Tibial nerve (tissue), 4 donors: ENCODE results near the gene KIF6. TPM values are rescaled to one million over a fixed set of nuclear protein-coding genes. Genes with fewer than 3 reads are reported as not detected.

ENCODE experiments used
- DNase-seq, 2 donors: peaks; one replicate each; pipeline ENCODE4 v3.0.0-alpha.2; 2019; ENCODE audit warnings: low spot score in 2 of 2
- H3K27ac ChIP-seq, 4 donors: fragments of 200-600 bp; sonication (generic) in 3 of 4; one replicate each; pipeline ENCODE4 v1.5.1; 2017 to 2019; ENCODE audit warnings: mild to moderate bottlenecking in 1 of 4
- H3K27me3 ChIP-seq, 2 donors: fragments of 200-600 bp; sonication (generic) in 1 of 2; one replicate each; pipeline versions ENCODE4 v1.5.1 to v1.6.0; 2017 to 2019
- H3K36me3 ChIP-seq, 3 donors: fragments of 200-600 bp; sonication (generic); one replicate each; pipeline ENCODE4 v1.5.1; 2018 to 2019
- H3K4me1 ChIP-seq, 4 donors: fragments of 200-600 bp; sonication (generic) in 3 of 4; one replicate each; pipeline ENCODE4 v1.5.1; 2017 to 2019
- H3K4me3 ChIP-seq, 4 donors: fragments of 200-600 bp; sonication (generic) in 3 of 4; one replicate each; pipeline ENCODE4 v1.5.1; 2017 to 2019; ENCODE audit warnings: mild to moderate bottlenecking in 1 of 4, moderate library complexity in 1 of 4
- H3K9me3 ChIP-seq, 4 donors: fragments of 200-600 bp; sonication (generic) in 3 of 4; one replicate each; pipeline ENCODE4 v1.5.1; 2017 to 2019
- CTCF ChIP-seq, 5 experiments: fragments of 200-600 bp in 3 of 5; fragments of 450-650 bp in 2 of 5; sonication (generic) in 3 of 5; IDR thresholded peaks; one replicate each; pipeline ENCODE4 v1.5.1; 2016 to 2019; ENCODE audit warnings: antibody characterized with exemption in 5 of 5, mild to moderate bottlenecking in 3 of 5, moderate library complexity in 2 of 5
- EP300 ChIP-seq, 2 donors: sonication (generic); formaldehyde crosslinking; IDR thresholded peaks; one replicate each; pipeline ENCODE4 v1.6.1; 2017; ENCODE audit warnings: antibody characterized with exemption in 2 of 2, mild to moderate bottlenecking in 1 of 2
- POLR2A ChIP-seq, 2 donors: fragments of 450-650 bp; IDR thresholded peaks; one replicate each; pipeline ENCODE4 v1.6.1; 2017; ENCODE audit warnings: antibody characterized with exemption in 2 of 2, mild to moderate bottlenecking in 2 of 2, moderate library complexity in 2 of 2
- WGBS, 2 donors: methylation state at CpG; one replicate each; pipeline ENCODE4 v1.1.5; 2018; 5-methylcytosine and 5-hydroxymethylcytosine counted together
- total RNA-seq, 4 donors: library from RNA; depleted of rRNA; stranded (reverse); fragments of >200 nt; gene quantifications; one replicate each; pipeline ENCODE4 v1.1.0, GENCODE V29; 2016

The KIF6 gene
- total RNA-seq, 4 donors from 2014 or later, result 0.22 to 0.59 TPM; not detected in 2

- DNase-seq, result no peak
- Histone ChIP-seq H3K4me3 (no peak overlapping the region), H3K4me1 (peaks cover 0 to 10% (median 6%) of the 10 kb centered on the region in 4 donors), H3K36me3 (no peaks in the 10 kb centered on the region), H3K9me3 (no peaks in the 10 kb centered on the region), H3K27ac (no peak overlapping the region), H3K27me3 (peaks cover 0 to 10% of the 10 kb centered on the region in 2 donors)
- WGBS, 2 donors, result 77 to 84% methylated on average over 3 of the region's 3 CpGs
- TF ChIP-seq CTCF (IDR thresholded peaks at IDR 0.05) (no peak), POLR2A (IDR thresholded peaks at IDR 0.05) (no peak), EP300 (IDR thresholded peaks at IDR 0.05) (no peak)
These were observed 417.7 kb downstream of the KIF6 start for GRCh38 chr6:39307462-39307861.

DNA sequence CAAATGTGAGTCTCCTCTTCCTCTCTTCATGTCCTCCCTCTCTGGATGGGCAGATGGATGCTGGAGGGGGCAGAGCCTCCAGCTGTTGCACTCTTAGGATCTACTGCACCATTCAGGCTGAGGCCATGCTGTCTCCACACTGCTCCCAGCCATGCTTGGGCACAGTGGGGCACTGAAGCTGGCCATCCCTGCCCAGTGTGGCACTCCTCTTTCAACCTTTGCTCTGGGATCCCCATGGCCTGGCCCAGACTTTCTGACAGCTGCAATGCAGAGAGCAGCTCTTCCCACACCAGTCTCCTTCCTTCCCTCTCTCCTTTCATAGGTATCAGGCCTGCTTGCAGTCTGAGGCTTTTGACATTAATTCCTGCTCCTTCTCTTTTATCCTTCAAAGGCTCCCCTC is 420.3 kb downstream of the KIF6 start:
- no peak overlapping the region for H3K27ac ChIP-seq
- TF ChIP-seq POLR2A (IDR thresholded peaks at IDR 0.05) (no peak), EP300 (IDR thresholded peaks at IDR 0.05) (no peak), CTCF (IDR thresholded peaks at IDR 0.05) (no peak)
- H3K9me3 ChIP-seq, result no peaks in the 10 kb centered on the region
- H3K4me1 ChIP-seq, result peaks cover 0 to 22% (median 6%) of the 10 kb centered on the region in 4 donors
- H3K4me3 ChIP-seq, result no peak overlapping the region
- H3K27me3 ChIP-seq, result no peaks in the 10 kb centered on the region
- no peak for DNase-seq
- H3K36me3 ChIP-seq, result no peaks in the 10 kb centered on the region

GRCh38 chr6:39303425-39304153 is 421.6 kb downstream of the KIF6 start:
- no peaks in the 10 kb centered on the region for H3K9me3 ChIP-seq
- no peaks in the 10 kb centered on the region for H3K27me3 ChIP-seq
- WGBS, 2 donors, result 80 to 90% methylated on average over 23 to 30 of the region's 30 CpGs
- DNase-seq, result no peak
- H3K4me3 ChIP-seq, result no peak overlapping the region
- peak overlapping the region in 1 of 4 donors; percentile 48 for H3K27ac ChIP-seq
- no peak for TF ChIP-seq CTCF (IDR thresholded peaks at IDR 0.05)
- no peak for TF ChIP-seq EP300 (IDR thresholded peaks at IDR 0.05)
- TF ChIP-seq POLR2A (IDR thresholded peaks at IDR 0.05), result no peak
- H3K36me3 ChIP-seq, result no peaks in the 10 kb centered on the region
- peaks cover 0 to 22% (median 6%) of the 10 kb centered on the region in 4 donors for H3K4me1 ChIP-seq

- 7 to 12% methylated on average over 10 to 11 of the region's 11 CpGs for WGBS, 2 donors
- Histone ChIP-seq H3K36me3 (no peaks in the 10 kb centered on the region), H3K27me3 (no peaks in the 10 kb centered on the region), H3K27ac (peak overlapping the region in 1 of 4 donors; percentile 48), H3K4me1 (peaks cover 0 to 28% (median 8%) of the 10 kb centered on the region in 4 donors), H3K4me3 (peak overlapping the region in 1 of 4 donors; percentile 16), H3K9me3 (no peaks in the 10 kb centered on the region)
- DNase-seq, result peak; percentile 83 to 92
- TF ChIP-seq EP300 (IDR thresholded peaks at IDR 0.05) (peak in 1 of 2 donors; percentile 16), POLR2A (IDR thresholded peaks at IDR 0.05) (no peak), CTCF (IDR thresholded peaks at IDR 0.05) (peak; percentile 85 to 98 (median 89))
These were observed 422.4 kb downstream of the KIF6 start for GRCh38 chr6:39302669-39303424.

- Histone ChIP-seq H3K27me3 (no peaks in the 10 kb centered on the region), H3K36me3 (no peaks in the 10 kb centered on the region), H3K9me3 (no peaks in the 10 kb centered on the region), H3K27ac (no peak overlapping the region), H3K4me3 (no peak overlapping the region), H3K4me1 (peaks cover 0 to 37% (median 11%) of the 10 kb centered on the region in 4 donors)
- DNase-seq, result no peak
- no peak for TF ChIP-seq POLR2A (IDR thresholded peaks at IDR 0.05)
- TF ChIP-seq EP300 (IDR thresholded peaks at IDR 0.05), result no peak
- no peak for TF ChIP-seq CTCF (IDR thresholded peaks at IDR 0.05)
- 85 to 87% methylated on average over 2 of the region's 2 CpGs for WGBS, 2 donors
These were observed 423.2 kb downstream of the KIF6 start for GRCh38 chr6:39302011-39302410.
